ENCODE measurements around the gene ARRDC5.
"Not testable (repeated sequence)": the region's sequence is repeated elsewhere in the genome, so short reads cannot be mapped to it uniquely, and the experiment has no call there.

The ARRDC5 gene

GRCh38 chr19:4902796-4903195 lies at the start of gene ARRDC5:
ARRDC5 (minus strand) TSS chr19:4902896; CDS start chr19:4902825, 71 bp downstream.
- no peaks in the 10 kb centered on the region for H3K9me3 ChIP-seq (ENCODE audit: control insufficient read depth in 1 of 2, low read length in 2 of 2)
- H3K27ac ChIP-seq (ENCODE audit: low read depth, low read length): no peak within 1 kb of the TSS
- no peak within 1 kb of the TSS for H3K4me3 ChIP-seq (ENCODE audit: low read depth in 1 of 2, low read length in 2 of 2)
- H3K36me3 ChIP-seq (ENCODE audit: control insufficient read depth in 1 of 2, insufficient read depth in 2 of 2, low read length in 2 of 2): no peaks in the 10 kb centered on the region
- no peaks in the 10 kb centered on the region for H3K4me1 ChIP-seq (ENCODE audit: control insufficient read depth in 1 of 2, insufficient read depth in 2 of 2, low read length in 2 of 2)
- H3K27me3 ChIP-seq (ENCODE audit: control insufficient read depth in 1 of 2, insufficient read depth in 2 of 2, low read length in 2 of 2): no peaks in the 10 kb centered on the region
- no peak within 1 kb of the TSS for H3K9ac ChIP-seq (ENCODE audit: low read depth in 1 of 2, low read length in 2 of 2)

GRCh38 chr19:4951656-4952055 lies 49.0 kb upstream of the ARRDC5 start:
- Histone ChIP-seq H3K4me1 (ENCODE audit: control insufficient read depth in 1 of 2, insufficient read depth in 2 of 2, low read length in 2 of 2) (no peaks in the 10 kb centered on the region), H3K36me3 (ENCODE audit: control insufficient read depth in 1 of 2, insufficient read depth in 2 of 2, low read length in 2 of 2) (peaks cover 0 to 4% of the 10 kb centered on the region in 2 donors), H3K9ac (ENCODE audit: low read depth in 1 of 2, low read length in 2 of 2) (no peak overlapping the region), H3K4me3 (ENCODE audit: low read depth in 1 of 2, low read length in 2 of 2) (no peak overlapping the region), H3K27ac (ENCODE audit: low read depth, low read length) (no peak overlapping the region), H3K27me3 (ENCODE audit: control insufficient read depth in 1 of 2, insufficient read depth in 2 of 2, low read length in 2 of 2) (no peaks in the 10 kb centered on the region), H3K9me3 (ENCODE audit: control insufficient read depth in 1 of 2, low read length in 2 of 2) (no peaks in the 10 kb centered on the region)

- not testable (repeated sequence) for H3K27ac ChIP-seq (ENCODE audit: low read depth, low read length); H3K9ac ChIP-seq (ENCODE audit: low read depth in 1 of 2, low read length in 2 of 2); H3K9me3 ChIP-seq (ENCODE audit: control insufficient read depth in 1 of 2, low read length in 2 of 2); H3K27me3 ChIP-seq (ENCODE audit: control insufficient read depth in 1 of 2, insufficient read depth in 2 of 2, low read length in 2 of 2); H3K36me3 ChIP-seq (ENCODE audit: control insufficient read depth in 1 of 2, insufficient read depth in 2 of 2, low read length in 2 of 2); H3K4me3 ChIP-seq (ENCODE audit: low read depth in 1 of 2, low read length in 2 of 2); H3K4me1 ChIP-seq (ENCODE audit: control insufficient read depth in 1 of 2, insufficient read depth in 2 of 2, low read length in 2 of 2)
These were observed 48.0 kb upstream of the ARRDC5 start for GRCh38 chr19:4950650-4951049.

GRCh38 chr19:4941638-4942169 lies 39.0 kb upstream of the ARRDC5 start:
- not testable (repeated sequence) for H3K9me3 ChIP-seq (ENCODE audit: control insufficient read depth in 1 of 2, low read length in 2 of 2); H3K36me3 ChIP-seq (ENCODE audit: control insufficient read depth in 1 of 2, insufficient read depth in 2 of 2, low read length in 2 of 2); H3K4me1 ChIP-seq (ENCODE audit: control insufficient read depth in 1 of 2, insufficient read depth in 2 of 2, low read length in 2 of 2); H3K27me3 ChIP-seq (ENCODE audit: control insufficient read depth in 1 of 2, insufficient read depth in 2 of 2, low read length in 2 of 2); H3K9ac ChIP-seq (ENCODE audit: low read depth in 1 of 2, low read length in 2 of 2); H3K27ac ChIP-seq (ENCODE audit: low read depth, low read length); H3K4me3 ChIP-seq (ENCODE audit: low read depth in 1 of 2, low read length in 2 of 2)

GRCh38 chr19:4939466-4939865 lies 36.8 kb upstream of the ARRDC5 start:
- Histone ChIP-seq H3K9me3 (ENCODE audit: control insufficient read depth in 1 of 2, low read length in 2 of 2) (no peaks in the 10 kb centered on the region), H3K27me3 (ENCODE audit: control insufficient read depth in 1 of 2, insufficient read depth in 2 of 2, low read length in 2 of 2) (no peaks in the 10 kb centered on the region), H3K27ac (ENCODE audit: low read depth, low read length) (no peak overlapping the region), H3K9ac (ENCODE audit: low read depth in 1 of 2, low read length in 2 of 2) (no peak overlapping the region), H3K4me3 (ENCODE audit: low read depth in 1 of 2, low read length in 2 of 2) (no peak overlapping the region), H3K4me1 (ENCODE audit: control insufficient read depth in 1 of 2, insufficient read depth in 2 of 2, low read length in 2 of 2) (no peaks in the 10 kb centered on the region), H3K36me3 (ENCODE audit: control insufficient read depth in 1 of 2, insufficient read depth in 2 of 2, low read length in 2 of 2) (peaks cover 0 to 3% of the 10 kb centered on the region in 2 donors)

GRCh38 chr19:4938461-4938860 lies 35.8 kb upstream of the ARRDC5 start:
- not testable (repeated sequence) for H3K9ac ChIP-seq (ENCODE audit: low read depth in 1 of 2, low read length in 2 of 2); H3K27ac ChIP-seq (ENCODE audit: low read depth, low read length); H3K9me3 ChIP-seq (ENCODE audit: control insufficient read depth in 1 of 2, low read length in 2 of 2); H3K4me3 ChIP-seq (ENCODE audit: low read depth in 1 of 2, low read length in 2 of 2); H3K36me3 ChIP-seq (ENCODE audit: control insufficient read depth in 1 of 2, insufficient read depth in 2 of 2, low read length in 2 of 2); H3K27me3 ChIP-seq (ENCODE audit: control insufficient read depth in 1 of 2, insufficient read depth in 2 of 2, low read length in 2 of 2); H3K4me1 ChIP-seq (ENCODE audit: control insufficient read depth in 1 of 2, insufficient read depth in 2 of 2, low read length in 2 of 2)

- Histone ChIP-seq H3K27me3 (ENCODE audit: control insufficient read depth in 1 of 2, insufficient read depth in 2 of 2, low read length in 2 of 2) (no peaks in the 10 kb centered on the region), H3K27ac (ENCODE audit: low read depth, low read length) (no peak overlapping the region), H3K9ac (ENCODE audit: low read depth in 1 of 2, low read length in 2 of 2) (no peak overlapping the region), H3K4me1 (ENCODE audit: control insufficient read depth in 1 of 2, insufficient read depth in 2 of 2, low read length in 2 of 2) (peaks cover 5 to 6% of the 10 kb centered on the region in 2 donors), H3K36me3 (ENCODE audit: control insufficient read depth in 1 of 2, insufficient read depth in 2 of 2, low read length in 2 of 2) (peaks cover 0 to 3% of the 10 kb centered on the region in 2 donors), H3K9me3 (ENCODE audit: control insufficient read depth in 1 of 2, low read length in 2 of 2) (no peaks in the 10 kb centered on the region), H3K4me3 (ENCODE audit: low read depth in 1 of 2, low read length in 2 of 2) (no peak overlapping the region)
These were observed 34.4 kb upstream of the ARRDC5 start for GRCh38 chr19:4937060-4937459.

GRCh38 chr19:4935444-4935843 lies 32.7 kb upstream of the ARRDC5 start:
- Histone ChIP-seq H3K9ac (ENCODE audit: low read depth in 1 of 2, low read length in 2 of 2) (no peak overlapping the region), H3K36me3 (ENCODE audit: control insufficient read depth in 1 of 2, insufficient read depth in 2 of 2, low read length in 2 of 2) (peaks cover 0 to 7% of the 10 kb centered on the region in 2 donors), H3K27me3 (ENCODE audit: control insufficient read depth in 1 of 2, insufficient read depth in 2 of 2, low read length in 2 of 2) (no peaks in the 10 kb centered on the region), H3K4me3 (ENCODE audit: low read depth in 1 of 2, low read length in 2 of 2) (no peak overlapping the region), H3K27ac (ENCODE audit: low read depth, low read length) (no peak overlapping the region), H3K4me1 (ENCODE audit: control insufficient read depth in 1 of 2, insufficient read depth in 2 of 2, low read length in 2 of 2) (peaks cover 5 to 6% of the 10 kb centered on the region in 2 donors), H3K9me3 (ENCODE audit: control insufficient read depth in 1 of 2, low read length in 2 of 2) (no peaks in the 10 kb centered on the region)

- Histone ChIP-seq H3K27me3 (ENCODE audit: control insufficient read depth in 1 of 2, insufficient read depth in 2 of 2, low read length in 2 of 2) (no peaks in the 10 kb centered on the region), H3K4me3 (ENCODE audit: low read depth in 1 of 2, low read length in 2 of 2) (no peak overlapping the region), H3K36me3 (ENCODE audit: control insufficient read depth in 1 of 2, insufficient read depth in 2 of 2, low read length in 2 of 2) (peaks cover 0 to 7% of the 10 kb centered on the region in 2 donors), H3K27ac (ENCODE audit: low read depth, low read length) (no peak overlapping the region), H3K9ac (ENCODE audit: low read depth in 1 of 2, low read length in 2 of 2) (peak overlapping the region in 1 of 2 donors; percentile 4), H3K4me1 (ENCODE audit: control insufficient read depth in 1 of 2, insufficient read depth in 2 of 2, low read length in 2 of 2) (peaks cover 5 to 6% of the 10 kb centered on the region in 2 donors), H3K9me3 (ENCODE audit: control insufficient read depth in 1 of 2, low read length in 2 of 2) (no peaks in the 10 kb centered on the region)
These were observed 30.8 kb upstream of the ARRDC5 start for GRCh38 chr19:4933528-4933927.

- H3K27me3 ChIP-seq (ENCODE audit: control insufficient read depth in 1 of 2, insufficient read depth in 2 of 2, low read length in 2 of 2): no peaks in the 10 kb centered on the region
- H3K27ac ChIP-seq (ENCODE audit: low read depth, low read length): no peak overlapping the region
- H3K4me1 ChIP-seq (ENCODE audit: control insufficient read depth in 1 of 2, insufficient read depth in 2 of 2, low read length in 2 of 2): peaks cover 5 to 6% of the 10 kb centered on the region in 2 donors
- H3K9me3 ChIP-seq (ENCODE audit: control insufficient read depth in 1 of 2, low read length in 2 of 2): no peaks in the 10 kb centered on the region
- H3K36me3 ChIP-seq (ENCODE audit: control insufficient read depth in 1 of 2, insufficient read depth in 2 of 2, low read length in 2 of 2): peaks cover 0 to 7% of the 10 kb centered on the region in 2 donors
- H3K9ac ChIP-seq (ENCODE audit: low read depth in 1 of 2, low read length in 2 of 2): no peak overlapping the region
- H3K4me3 ChIP-seq (ENCODE audit: low read depth in 1 of 2, low read length in 2 of 2): no peak overlapping the region
These were observed 30.0 kb upstream of the ARRDC5 start for GRCh38 chr19:4932711-4933110.

- peaks cover 5 to 6% of the 10 kb centered on the region in 2 donors for H3K4me1 ChIP-seq (ENCODE audit: control insufficient read depth in 1 of 2, insufficient read depth in 2 of 2, low read length in 2 of 2)
- H3K36me3 ChIP-seq (ENCODE audit: control insufficient read depth in 1 of 2, insufficient read depth in 2 of 2, low read length in 2 of 2): peaks cover 0 to 5% of the 10 kb centered on the region in 2 donors
- H3K27ac ChIP-seq (ENCODE audit: low read depth, low read length): no peak overlapping the region
- no peak overlapping the region for H3K4me3 ChIP-seq (ENCODE audit: low read depth in 1 of 2, low read length in 2 of 2)
- H3K9ac ChIP-seq (ENCODE audit: low read depth in 1 of 2, low read length in 2 of 2): no peak overlapping the region
- no peaks in the 10 kb centered on the region for H3K27me3 ChIP-seq (ENCODE audit: control insufficient read depth in 1 of 2, insufficient read depth in 2 of 2, low read length in 2 of 2)
- no peaks in the 10 kb centered on the region for H3K9me3 ChIP-seq (ENCODE audit: control insufficient read depth in 1 of 2, low read length in 2 of 2)
These were observed 28.0 kb upstream of the ARRDC5 start for GRCh38 chr19:4930664-4931063.

All from duodenal mucosa (tissue), 2 donors.